Caco-2 (cell line): Measurements from ENCODE around the gene SOCS2. TPM values are rescaled to one million over a fixed set of nuclear protein-coding genes. Genes with fewer than 3 reads are reported as not detected.

ENCODE experiments used
- BruUV-seq: library from RNA; stranded (reverse); fragments of 400-500 nt; replicated peaks from 2 replicates; lab custom pipeline; 2021; lab: Mats Ljungman, UMichigan
- CTCF ChIA-PET: fragments of 300-600 bp; sonication (Branson Sonifier 250); formaldehyde crosslinking; loops from one replicate; lab custom pipeline; 2022; ENCODE audit warnings: antibody characterized with exemption; lab: Charles Lee
- POLR2A ChIA-PET: fragments of 300-600 bp; sonication (Branson Sonifier 250); formaldehyde crosslinking; loops from one replicate; lab custom pipeline; 2022; ENCODE audit warnings: antibody characterized with exemption; lab: Charles Lee
- DNase-seq, 2 experiments: peaks; one replicate each; pipeline versions ENCODE4 v3.0.0 to v3.0.0-alpha.2; 2020 to 2022
- H3K27me3 ChIP-seq: replicated peaks from 2 replicates; pipeline ENCODE4 v1.6.0; 2011; ENCODE audit warnings: low read length; ENCODE audit not compliant: control insufficient read depth, insufficient read depth
- H3K36me3 ChIP-seq: 2 replicates; pipeline ENCODE4 v1.5.1; 2011; ENCODE audit warnings: low read length; ENCODE audit not compliant: control insufficient read depth, insufficient read depth
- H3K4me1 ChIP-seq: fragments of 250-450 bp; sonication (Bioruptor Pico); 2 replicates; pipeline ENCODE4 v1.5.1; 2020; ENCODE audit warnings: mild to moderate bottlenecking
- H3K4me3 ChIP-seq: 2 replicates; pipeline ENCODE4 v1.5.1; 2011; ENCODE audit warnings: low read depth, mild to moderate bottlenecking, control low read depth, low read length
- H3K9me3 ChIP-seq: fragments of 250-450 bp; sonication (Bioruptor Pico); 2 replicates; pipeline ENCODE4 v1.5.1; 2020; ENCODE audit warnings: mild to moderate bottlenecking, moderate library complexity
- H3K27ac Mint-ChIP-seq: one replicate; pipeline ENCODE4 v1.8.0; 2022; ENCODE audit warnings: mixed read lengths; ENCODE audit not compliant: unreplicated experiment
- H3K27me3 Mint-ChIP-seq: one replicate; pipeline ENCODE4 v1.8.0; 2022; ENCODE audit warnings: mixed read lengths; ENCODE audit not compliant: insufficient read depth, unreplicated experiment
- H3K36me3 Mint-ChIP-seq: one replicate; pipeline ENCODE4 v1.8.0; 2022; ENCODE audit warnings: mild to moderate bottlenecking, mixed read lengths; ENCODE audit not compliant: insufficient read depth, unreplicated experiment
- H3K4me1 Mint-ChIP-seq: one replicate; pipeline ENCODE4 v1.8.0; 2022; ENCODE audit warnings: low read depth, mixed read lengths; ENCODE audit not compliant: unreplicated experiment
- H3K4me3 Mint-ChIP-seq: one replicate; pipeline ENCODE4 v1.8.0; 2022; ENCODE audit warnings: mild to moderate bottlenecking, moderate library complexity, mixed read lengths; ENCODE audit not compliant: unreplicated experiment
- H3K9me3 Mint-ChIP-seq: one replicate; pipeline ENCODE4 v1.8.0; 2022; ENCODE audit warnings: mixed read lengths; ENCODE audit not compliant: unreplicated experiment
- intact Hi-C: fragments of 100-400 bp; cut with micrococcal nuclease; formaldehyde crosslinking; loops from one replicate; pipeline ENCODE4 v1.10.0; 2022; ENCODE audit not compliant: unreplicated experiment
- total RNA-seq: library from RNA; stranded (reverse); gene quantifications from 2 replicates; pipeline ENCODE4 v1.2.3, GENCODE V29; 2022
- TF ChIP-seq, protein P1 (sequence below), 2 experiments: fragments of 200-600 bp in 1 of 2; IDR thresholded peaks; 1 replicate in 1 of 2; 2 replicates in 1 of 2; pipeline versions ENCODE4 v1.5.1 to v1.8.0; 2011 to 2022; ENCODE audit warnings: antibody characterized with exemption in 1 of 2, control low read depth in 1 of 2, inconsistent platforms in 1 of 2, low read depth in 1 of 2, low read length in 1 of 2, mild to moderate bottlenecking in 1 of 2, moderate library complexity in 1 of 2; ENCODE audit not compliant: insufficient read depth in 1 of 2, severe bottlenecking in 1 of 2, unreplicated experiment in 1 of 2

Gene SOCS2
- total RNA-seq, 1 experiment from 2014 or later = 95.4 TPM

DNA sequence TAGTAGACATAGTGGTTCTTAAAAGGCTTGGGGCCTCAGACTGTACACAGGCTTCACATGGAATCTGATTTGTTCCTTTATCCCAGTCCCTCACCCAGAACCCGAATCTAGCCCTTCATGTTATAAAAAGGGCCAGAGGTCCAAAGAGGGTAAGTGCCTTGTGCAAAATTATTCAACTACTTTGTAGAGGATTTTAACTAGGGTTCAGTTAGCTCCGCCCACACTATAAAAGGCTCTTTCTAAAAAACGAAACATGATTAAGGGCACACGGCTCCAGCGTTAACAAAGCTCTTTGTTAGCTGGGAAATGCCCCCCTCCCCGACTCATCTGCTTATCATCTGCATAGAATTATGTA, 3.2 kb upstream of the SOCS2 start:
- TF ChIP-seq, protein P1, sequence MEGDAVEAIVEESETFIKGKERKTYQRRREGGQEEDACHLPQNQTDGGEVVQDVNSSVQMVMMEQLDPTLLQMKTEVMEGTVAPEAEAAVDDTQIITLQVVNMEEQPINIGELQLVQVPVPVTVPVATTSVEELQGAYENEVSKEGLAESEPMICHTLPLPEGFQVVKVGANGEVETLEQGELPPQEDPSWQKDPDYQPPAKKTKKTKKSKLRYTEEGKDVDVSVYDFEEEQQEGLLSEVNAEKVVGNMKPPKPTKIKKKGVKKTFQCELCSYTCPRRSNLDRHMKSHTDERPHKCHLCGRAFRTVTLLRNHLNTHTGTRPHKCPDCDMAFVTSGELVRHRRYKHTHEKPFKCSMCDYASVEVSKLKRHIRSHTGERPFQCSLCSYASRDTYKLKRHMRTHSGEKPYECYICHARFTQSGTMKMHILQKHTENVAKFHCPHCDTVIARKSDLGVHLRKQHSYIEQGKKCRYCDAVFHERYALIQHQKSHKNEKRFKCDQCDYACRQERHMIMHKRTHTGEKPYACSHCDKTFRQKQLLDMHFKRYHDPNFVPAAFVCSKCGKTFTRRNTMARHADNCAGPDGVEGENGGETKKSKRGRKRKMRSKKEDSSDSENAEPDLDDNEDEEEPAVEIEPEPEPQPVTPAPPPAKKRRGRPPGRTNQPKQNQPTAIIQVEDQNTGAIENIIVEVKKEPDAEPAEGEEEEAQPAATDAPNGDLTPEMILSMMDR (IDR thresholded peaks at IDR 0.05; ENCODE audit: insufficient read depth in 1 of 2, low read depth in 1 of 2, low read length in 1 of 2, severe bottlenecking in 1 of 2, unreplicated experiment in 1 of 2) = no peak
- Mint-ChIP-seq H3K36me3 (peaks cover 55% of the 10 kb centered on the region), H3K4me1 (peaks cover 25% of the 10 kb centered on the region), H3K9me3 (no peaks in the 10 kb centered on the region), H3K27me3 (no peaks in the 10 kb centered on the region), H3K27ac (peak overlapping the region; percentile 94), H3K4me3 (peak overlapping the region; percentile 82)
- TSS peak; percentile 46 for BruUV-seq
- intact Hi-C loops = loop anchor here (1.0 to 2.0 kb wide), 3 partner anchors 173 to 533 kb away; no protein-coding TSS in a partner anchor
- Histone ChIP-seq H3K4me3 (peak overlapping the region; percentile 49), H3K9me3 (no peaks in the 10 kb centered on the region), H3K36me3 (no peaks in the 10 kb centered on the region), H3K4me1 (peaks cover 18% of the 10 kb centered on the region), H3K27me3 (no peaks in the 10 kb centered on the region)
- CTCF ChIA-PET = interaction anchor here (0.6 to 1.8 kb wide), 14 partner anchors 12 to 532 kb away, joined by 3 to 29 read pairs (median 4); no protein-coding TSS in a partner anchor
- POLR2A ChIA-PET = interaction anchor here (0.6 to 1.0 kb wide), 4 partner anchors 56 to 533 kb away, joined by 3 to 5 read pairs (median 3); no protein-coding TSS in a partner anchor
- DNase-seq = no peak

DNA sequence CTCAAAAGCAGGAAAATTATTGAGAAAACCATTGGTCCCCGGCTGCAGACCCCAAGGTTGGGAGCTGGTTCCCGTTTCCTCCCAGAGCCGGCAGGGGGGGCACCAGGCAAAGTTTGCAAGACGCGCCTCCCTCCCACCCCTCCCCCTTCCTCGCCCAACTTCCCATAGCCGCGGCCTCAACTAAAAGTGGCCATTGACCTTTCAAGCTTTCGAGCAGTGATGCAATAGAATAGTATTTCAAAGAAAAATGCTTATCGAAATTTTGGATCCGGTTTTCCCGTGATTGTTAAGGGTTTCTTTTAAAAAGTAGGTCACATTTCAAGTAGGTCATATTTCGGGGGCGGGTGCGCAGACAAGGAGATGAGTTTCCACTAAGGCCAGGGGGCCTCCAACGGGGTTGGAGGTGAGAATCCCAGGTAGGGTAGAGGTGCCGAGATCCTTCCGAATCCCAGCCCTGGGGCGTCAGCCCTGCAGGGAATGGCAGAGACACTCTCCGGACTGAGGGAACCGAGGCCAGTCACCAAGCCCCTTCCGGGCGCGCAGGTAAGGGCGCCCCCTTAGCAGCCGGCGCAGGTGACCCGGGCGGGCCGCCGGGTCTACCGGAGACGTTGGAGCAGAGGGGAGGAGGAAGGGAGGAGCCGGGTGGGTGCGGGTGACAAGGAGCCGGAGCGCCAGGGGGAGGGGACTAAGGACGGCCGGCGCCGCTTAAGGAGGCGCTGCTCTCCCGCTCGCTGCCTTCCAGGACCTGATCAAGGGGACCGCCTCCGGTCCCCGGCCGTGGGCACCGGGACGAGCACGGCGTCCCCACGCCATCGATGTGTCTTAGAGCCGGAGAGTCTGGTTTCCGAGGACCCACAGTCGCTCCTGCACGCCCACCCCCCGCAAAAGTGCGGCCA, 2.6 kb upstream of the SOCS2 start:
- Mint-ChIP-seq H3K36me3 (peaks cover 55% of the 10 kb centered on the region), H3K4me1 (peaks cover 23% of the 10 kb centered on the region), H3K27ac (peak overlapping the region; percentile 94), H3K27me3 (no peaks in the 10 kb centered on the region), H3K9me3 (no peaks in the 10 kb centered on the region), H3K4me3 (peak overlapping the region; percentile 82)
- H3K9me3 ChIP-seq = no peaks in the 10 kb centered on the region
- BruUV-seq = no TSS peak
- peak; percentile 88 to 89 for DNase-seq
- H3K4me1 ChIP-seq = peaks cover 12% of the 10 kb centered on the region
- peak overlapping the region; percentile 49 for H3K4me3 ChIP-seq
- ChIA-PET CTCF (interaction anchor here (0.5 to 1.8 kb wide), 16 partner anchors 12 to 531 kb away, joined by 3 to 29 read pairs (median 4); no protein-coding TSS in a partner anchor), POLR2A (interaction anchor here (0.6 to 1.0 kb wide), 4 partner anchors 57 to 532 kb away, joined by 3 to 5 read pairs (median 3); no protein-coding TSS in a partner anchor)
- TF ChIP-seq, protein P1 (IDR thresholded peaks at IDR 0.05; ENCODE audit: insufficient read depth in 1 of 2, low read depth in 1 of 2, low read length in 1 of 2, severe bottlenecking in 1 of 2, unreplicated experiment in 1 of 2) = peak; percentile 90 to 91
- intact Hi-C loops = loop anchor here (1.0 to 5.0 kb wide), 6 partner anchors 128 to 532 kb away; no protein-coding TSS in a partner anchor
- no peaks in the 10 kb centered on the region for H3K27me3 ChIP-seq
- H3K36me3 ChIP-seq = no peaks in the 10 kb centered on the region
